Measurements from ENCODE around the gene ARX. TPM values are rescaled to one million over a fixed set of nuclear protein-coding genes. Genes with fewer than 3 reads are reported as not detected.

ARX gene
- 1 to 10 TPM; 2.3 to 5.1 (median 3.5) TPM for total RNA-seq

DNA sequence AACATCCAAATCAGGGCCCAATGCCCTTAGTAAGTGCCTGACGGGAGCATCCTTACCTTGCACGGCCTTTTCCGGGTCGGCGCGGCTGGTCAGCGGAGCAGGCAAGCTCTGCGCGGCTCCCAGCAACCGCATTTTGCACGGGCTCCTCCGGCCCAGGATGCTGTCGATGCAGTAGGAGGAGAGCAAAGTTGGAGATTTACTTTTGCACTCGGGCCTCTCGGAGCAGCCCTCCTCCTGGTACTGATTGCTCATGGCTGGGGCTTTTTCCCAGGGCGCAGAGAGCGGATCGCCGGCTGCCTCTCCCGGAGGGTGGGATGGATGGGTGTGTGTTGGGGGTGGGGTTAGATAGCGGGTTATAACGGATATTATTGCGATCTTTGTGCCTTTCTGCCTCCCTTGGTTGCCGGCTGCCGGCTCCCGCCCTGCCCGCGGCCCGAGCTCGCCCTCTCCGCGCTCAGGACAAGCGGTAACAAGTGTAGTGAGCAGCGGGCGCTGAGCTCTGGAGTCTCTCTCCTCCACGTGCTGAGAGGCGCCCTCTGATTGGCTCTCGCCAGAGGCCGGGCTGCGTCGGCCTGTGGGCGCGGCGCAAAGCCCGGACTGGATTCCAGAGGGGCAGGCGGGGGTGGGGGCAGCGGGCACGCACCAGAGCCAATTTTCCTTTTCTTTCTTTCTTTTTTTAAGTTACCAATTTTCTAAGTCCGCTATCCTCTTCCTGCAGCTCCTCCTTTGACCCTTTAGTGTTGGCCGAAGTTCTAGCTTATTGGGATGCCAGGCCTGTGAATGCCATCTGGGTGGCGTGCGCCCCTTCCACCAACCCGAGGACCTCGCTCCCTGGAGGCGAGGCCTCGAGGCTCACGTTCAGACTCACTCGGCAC lies at the start of gene ARX:
TSS of gene ARX (minus strand) at position 480 of the 875 bp plus-strand sequence. CDS start at position 252, 228 bp downstream.
- Histone ChIP-seq H3K9me3 (no peaks in the 10 kb centered on the region), H3K36me3 (no peaks in the 10 kb centered on the region), H3K27ac (peak within 1 kb of the TSS; percentile 79 to 91 (median 82)), H3K4me1 (peaks cover 12 to 13% of the 10 kb centered on the region in 2 donors), H3K27me3 (peaks cover 36 to 58% (median 57%) of the 10 kb centered on the region in 3 donors), H3K4me3 (peak within 1 kb of the TSS; percentile 48 to 64 (median 56))
- TF ChIP-seq, protein P1, sequence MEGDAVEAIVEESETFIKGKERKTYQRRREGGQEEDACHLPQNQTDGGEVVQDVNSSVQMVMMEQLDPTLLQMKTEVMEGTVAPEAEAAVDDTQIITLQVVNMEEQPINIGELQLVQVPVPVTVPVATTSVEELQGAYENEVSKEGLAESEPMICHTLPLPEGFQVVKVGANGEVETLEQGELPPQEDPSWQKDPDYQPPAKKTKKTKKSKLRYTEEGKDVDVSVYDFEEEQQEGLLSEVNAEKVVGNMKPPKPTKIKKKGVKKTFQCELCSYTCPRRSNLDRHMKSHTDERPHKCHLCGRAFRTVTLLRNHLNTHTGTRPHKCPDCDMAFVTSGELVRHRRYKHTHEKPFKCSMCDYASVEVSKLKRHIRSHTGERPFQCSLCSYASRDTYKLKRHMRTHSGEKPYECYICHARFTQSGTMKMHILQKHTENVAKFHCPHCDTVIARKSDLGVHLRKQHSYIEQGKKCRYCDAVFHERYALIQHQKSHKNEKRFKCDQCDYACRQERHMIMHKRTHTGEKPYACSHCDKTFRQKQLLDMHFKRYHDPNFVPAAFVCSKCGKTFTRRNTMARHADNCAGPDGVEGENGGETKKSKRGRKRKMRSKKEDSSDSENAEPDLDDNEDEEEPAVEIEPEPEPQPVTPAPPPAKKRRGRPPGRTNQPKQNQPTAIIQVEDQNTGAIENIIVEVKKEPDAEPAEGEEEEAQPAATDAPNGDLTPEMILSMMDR (IDR thresholded peaks at IDR 0.05 in 4 of 5, conservative IDR thresholded peaks at IDR 0.05 in 1 of 5) = no peak
- peak; percentile 65 to 66 for TF ChIP-seq POLR2A (IDR thresholded peaks at IDR 0.05)
- intact Hi-C loops (cut with DNase I; ENCODE audit: low total_unique reads) = loop anchor here (5.0 kb wide), 1 partner anchor 263 kb away; no protein-coding TSS in a partner anchor
- in situ Hi-C loops (cut with MboI; ENCODE audit: low sequenced_read_pairs in 4 of 4) = loop anchor here in 2 of 4 donors (10.0 to 25.0 kb wide), 2 partner anchors 178 to 261 kb away; no protein-coding TSS in a partner anchor
- ATAC-seq (peak; percentile 60 to 67), DNase-seq (peak; percentile 52 to 80)

DNA sequence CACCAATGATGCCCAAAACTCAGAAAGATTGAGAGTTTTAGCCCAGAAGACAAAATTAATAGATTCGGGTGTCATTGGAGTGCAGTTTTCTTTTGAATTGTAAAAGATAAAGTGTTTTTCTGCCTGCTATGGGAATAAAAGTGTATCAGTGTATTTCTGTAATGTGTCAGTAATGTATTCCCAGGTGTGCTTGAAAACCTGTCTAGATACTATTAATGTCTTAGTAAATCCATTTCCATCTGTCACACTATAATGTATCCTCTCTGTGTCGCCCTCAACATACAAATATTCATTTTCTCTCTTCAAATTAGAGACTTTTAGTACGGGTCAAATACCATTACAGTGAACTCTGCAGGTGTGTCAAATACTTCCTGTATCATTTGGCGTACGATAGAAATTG lies 43.5 kb upstream of the ARX start:
- no peak for ATAC-seq
- H3K9me3 ChIP-seq = no peaks in the 10 kb centered on the region
- intact Hi-C loops (cut with DNase I; ENCODE audit: low total_unique reads) (no loop called here), in situ Hi-C loops (cut with MboI; ENCODE audit: low sequenced_read_pairs in 4 of 4) (no loop called here)
- H3K4me1 ChIP-seq = no peaks in the 10 kb centered on the region
- DNase-seq = no peak
- no peaks in the 10 kb centered on the region for H3K27me3 ChIP-seq
- TF ChIP-seq POLR2A (IDR thresholded peaks at IDR 0.05) = no peak
- TF ChIP-seq, protein P1 (IDR thresholded peaks at IDR 0.05 in 4 of 5, conservative IDR thresholded peaks at IDR 0.05 in 1 of 5) = no peak
- no peak overlapping the region for H3K27ac ChIP-seq
- no peak overlapping the region for H3K4me3 ChIP-seq
- H3K36me3 ChIP-seq = no peaks in the 10 kb centered on the region

DNA sequence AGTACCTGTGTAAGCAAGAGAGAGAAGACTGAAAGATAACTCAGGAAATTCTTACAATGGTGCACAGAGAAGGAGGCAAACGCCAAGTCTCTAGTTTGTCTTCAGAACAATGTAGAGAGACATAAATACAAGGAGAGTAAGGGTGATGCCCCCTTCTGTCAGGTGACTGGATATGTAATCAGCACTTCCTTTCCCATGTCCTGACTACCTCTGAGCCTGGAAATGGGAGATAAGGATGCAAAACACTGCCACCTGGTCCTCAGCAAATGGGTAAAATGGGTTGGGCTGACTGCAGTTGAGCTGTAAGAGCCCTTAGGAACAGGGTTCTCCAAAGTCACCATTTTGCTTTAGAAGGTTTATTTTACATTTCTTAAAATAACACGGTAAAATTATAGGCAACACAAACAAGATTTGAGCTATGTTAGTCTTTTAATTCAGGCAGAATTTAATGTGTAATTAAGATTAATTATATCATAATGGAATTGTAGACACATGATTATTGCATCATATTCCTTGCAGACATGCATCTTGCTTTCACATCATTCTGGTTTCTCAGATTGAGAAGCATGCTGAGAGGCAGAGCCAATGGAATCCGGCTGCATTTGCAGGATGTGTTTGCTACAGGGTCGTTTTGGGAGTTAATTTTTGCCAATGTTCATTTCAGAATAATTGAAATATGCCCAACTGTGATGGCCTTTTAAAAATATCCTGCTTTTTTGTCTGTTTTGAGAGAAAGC lies 37.2 kb upstream of the ARX start:
- TF ChIP-seq, protein P1 (IDR thresholded peaks at IDR 0.05 in 4 of 5, conservative IDR thresholded peaks at IDR 0.05 in 1 of 5) = no peak
- no peak for TF ChIP-seq POLR2A (IDR thresholded peaks at IDR 0.05)
- no peak overlapping the region for H3K27ac ChIP-seq
- no peaks in the 10 kb centered on the region for H3K4me1 ChIP-seq
- in situ Hi-C loops (cut with MboI; ENCODE audit: low sequenced_read_pairs in 4 of 4) (no loop called here), intact Hi-C loops (cut with DNase I; ENCODE audit: low total_unique reads) (no loop called here)
- ATAC-seq (no peak), DNase-seq (no peak)
- no peak overlapping the region for H3K4me3 ChIP-seq
- H3K9me3 ChIP-seq = no peaks in the 10 kb centered on the region
- H3K27me3 ChIP-seq = no peaks in the 10 kb centered on the region
- no peaks in the 10 kb centered on the region for H3K36me3 ChIP-seq

DNA sequence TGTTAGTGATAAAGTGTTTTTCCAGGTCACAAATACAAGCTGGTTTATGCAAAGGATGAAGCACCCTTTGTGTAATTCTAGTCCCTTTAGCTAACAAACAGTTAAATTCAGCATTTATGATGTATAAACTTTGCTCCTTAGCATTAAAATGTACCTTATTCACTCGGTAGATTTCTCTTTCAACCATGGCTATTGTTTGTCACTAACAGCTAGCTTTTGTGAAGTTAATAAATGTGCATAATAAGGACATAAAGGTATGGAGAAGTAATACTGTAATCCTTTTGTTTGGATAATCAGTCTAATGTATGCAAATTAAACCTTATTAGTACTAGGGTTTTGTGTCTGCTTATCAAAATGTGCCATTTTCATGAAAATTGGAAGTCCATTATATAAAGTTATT lies 34.2 kb upstream of the ARX start:
- Histone ChIP-seq H3K4me3 (no peak overlapping the region), H3K9me3 (no peaks in the 10 kb centered on the region), H3K27ac (no peak overlapping the region), H3K36me3 (no peaks in the 10 kb centered on the region), H3K27me3 (no peaks in the 10 kb centered on the region), H3K4me1 (no peaks in the 10 kb centered on the region)
- intact Hi-C loops (cut with DNase I; ENCODE audit: low total_unique reads) (no loop called here), in situ Hi-C loops (cut with MboI; ENCODE audit: low sequenced_read_pairs in 4 of 4) (no loop called here)
- TF ChIP-seq POLR2A (IDR thresholded peaks at IDR 0.05) = no peak
- TF ChIP-seq, protein P1 (IDR thresholded peaks at IDR 0.05 in 4 of 5, conservative IDR thresholded peaks at IDR 0.05 in 1 of 5) = no peak
- DNase-seq (no peak), ATAC-seq (no peak)

All from gastrocnemius medialis (tissue), 4 donors.